ENCODE results near the gene STEAP4.
"Not testable (repeated sequence)": the region's sequence is repeated elsewhere in the genome, so short reads cannot be mapped to it uniquely, and the experiment has no call there.

Gene STEAP4

GRCh38 chr7:88291398-88292173 lies 15.1 kb downstream of the STEAP4 start:
- Histone ChIP-seq H3K27me3 (ENCODE audit: low read depth, low read length) (no peaks in the 10 kb centered on the region), H3K27ac (ENCODE audit: low read length) (no peak overlapping the region), H3K4me3 (ENCODE audit: low read depth in 1 of 2, low read length in 2 of 2) (no peak overlapping the region), H3K4me1 (ENCODE audit: control insufficient read depth in 1 of 2, insufficient read depth in 2 of 2, low read length in 2 of 2) (no peaks in the 10 kb centered on the region), H3K9me3 (ENCODE audit: control insufficient read depth in 1 of 2, low read length in 2 of 2) (no peaks in the 10 kb centered on the region), H3K36me3 (ENCODE audit: control insufficient read depth in 1 of 2, insufficient read depth in 2 of 2, low read length in 2 of 2) (no peaks in the 10 kb centered on the region)

GRCh38 chr7:88290491-88290890 lies 16.2 kb downstream of the STEAP4 start:
- Histone ChIP-seq H3K4me1 (ENCODE audit: control insufficient read depth in 1 of 2, insufficient read depth in 2 of 2, low read length in 2 of 2) (no peaks in the 10 kb centered on the region), H3K27me3 (ENCODE audit: low read depth, low read length) (no peaks in the 10 kb centered on the region), H3K27ac (ENCODE audit: low read length) (no peak overlapping the region), H3K4me3 (ENCODE audit: low read depth in 1 of 2, low read length in 2 of 2) (no peak overlapping the region), H3K36me3 (ENCODE audit: control insufficient read depth in 1 of 2, insufficient read depth in 2 of 2, low read length in 2 of 2) (no peaks in the 10 kb centered on the region), H3K9me3 (ENCODE audit: control insufficient read depth in 1 of 2, low read length in 2 of 2) (no peaks in the 10 kb centered on the region)

- Histone ChIP-seq H3K9me3 (ENCODE audit: control insufficient read depth in 1 of 2, low read length in 2 of 2) (no peaks in the 10 kb centered on the region), H3K4me1 (ENCODE audit: control insufficient read depth in 1 of 2, insufficient read depth in 2 of 2, low read length in 2 of 2) (no peaks in the 10 kb centered on the region), H3K36me3 (ENCODE audit: control insufficient read depth in 1 of 2, insufficient read depth in 2 of 2, low read length in 2 of 2) (no peaks in the 10 kb centered on the region), H3K4me3 (ENCODE audit: low read depth in 1 of 2, low read length in 2 of 2) (no peak overlapping the region), H3K27ac (ENCODE audit: low read length) (no peak overlapping the region), H3K27me3 (ENCODE audit: low read depth, low read length) (no peaks in the 10 kb centered on the region)
Measured at GRCh38 chr7:88289564-88290025, 17.1 kb downstream of the STEAP4 start.

- Histone ChIP-seq H3K4me1 (ENCODE audit: control insufficient read depth in 1 of 2, insufficient read depth in 2 of 2, low read length in 2 of 2) (no peaks in the 10 kb centered on the region), H3K27ac (ENCODE audit: low read length) (no peak overlapping the region), H3K36me3 (ENCODE audit: control insufficient read depth in 1 of 2, insufficient read depth in 2 of 2, low read length in 2 of 2) (no peaks in the 10 kb centered on the region), H3K9me3 (ENCODE audit: control insufficient read depth in 1 of 2, low read length in 2 of 2) (no peaks in the 10 kb centered on the region), H3K27me3 (ENCODE audit: low read depth, low read length) (no peaks in the 10 kb centered on the region), H3K4me3 (ENCODE audit: low read depth in 1 of 2, low read length in 2 of 2) (no peak overlapping the region)
Measured at GRCh38 chr7:88281749-88282148, 24.9 kb downstream of the STEAP4 start.

- Histone ChIP-seq H3K36me3 (ENCODE audit: control insufficient read depth in 1 of 2, insufficient read depth in 2 of 2, low read length in 2 of 2) (no peaks in the 10 kb centered on the region), H3K27me3 (ENCODE audit: low read depth, low read length) (no peaks in the 10 kb centered on the region), H3K4me1 (ENCODE audit: control insufficient read depth in 1 of 2, insufficient read depth in 2 of 2, low read length in 2 of 2) (no peaks in the 10 kb centered on the region), H3K4me3 (ENCODE audit: low read depth in 1 of 2, low read length in 2 of 2) (no peak overlapping the region), H3K27ac (ENCODE audit: low read length) (no peak overlapping the region), H3K9me3 (ENCODE audit: control insufficient read depth in 1 of 2, low read length in 2 of 2) (no peaks in the 10 kb centered on the region)
Measured at GRCh38 chr7:88280801-88281200, 25.9 kb downstream of the STEAP4 start.

GRCh38 chr7:88279323-88279722 lies 27.4 kb downstream of the STEAP4 start:
- H3K4me1 ChIP-seq (ENCODE audit: control insufficient read depth in 1 of 2, insufficient read depth in 2 of 2, low read length in 2 of 2), result no peaks in the 10 kb centered on the region
- no peaks in the 10 kb centered on the region for H3K27me3 ChIP-seq (ENCODE audit: low read depth, low read length)
- H3K9me3 ChIP-seq (ENCODE audit: control insufficient read depth in 1 of 2, low read length in 2 of 2), result no peaks in the 10 kb centered on the region
- no peak overlapping the region for H3K4me3 ChIP-seq (ENCODE audit: low read depth in 1 of 2, low read length in 2 of 2)
- H3K36me3 ChIP-seq (ENCODE audit: control insufficient read depth in 1 of 2, insufficient read depth in 2 of 2, low read length in 2 of 2), result no peaks in the 10 kb centered on the region
- H3K27ac ChIP-seq (ENCODE audit: low read length), result no peak overlapping the region

- Histone ChIP-seq H3K36me3 (ENCODE audit: control insufficient read depth in 1 of 2, insufficient read depth in 2 of 2, low read length in 2 of 2) (no peaks in the 10 kb centered on the region), H3K27ac (ENCODE audit: low read length) (no peak overlapping the region), H3K9me3 (ENCODE audit: control insufficient read depth in 1 of 2, low read length in 2 of 2) (no peaks in the 10 kb centered on the region), H3K4me1 (ENCODE audit: control insufficient read depth in 1 of 2, insufficient read depth in 2 of 2, low read length in 2 of 2) (no peaks in the 10 kb centered on the region), H3K4me3 (ENCODE audit: low read depth in 1 of 2, low read length in 2 of 2) (no peak overlapping the region), H3K27me3 (ENCODE audit: low read depth, low read length) (no peaks in the 10 kb centered on the region)
Measured at GRCh38 chr7:88278881-88279280, 27.8 kb downstream of the STEAP4 start.

- no peak overlapping the region for H3K4me3 ChIP-seq (ENCODE audit: low read depth in 1 of 2, low read length in 2 of 2)
- H3K4me1 ChIP-seq (ENCODE audit: control insufficient read depth in 1 of 2, insufficient read depth in 2 of 2, low read length in 2 of 2), result no peaks in the 10 kb centered on the region
- no peaks in the 10 kb centered on the region for H3K27me3 ChIP-seq (ENCODE audit: low read depth, low read length)
- no peaks in the 10 kb centered on the region for H3K36me3 ChIP-seq (ENCODE audit: control insufficient read depth in 1 of 2, insufficient read depth in 2 of 2, low read length in 2 of 2)
- no peaks in the 10 kb centered on the region for H3K9me3 ChIP-seq (ENCODE audit: control insufficient read depth in 1 of 2, low read length in 2 of 2)
- no peak overlapping the region for H3K27ac ChIP-seq (ENCODE audit: low read length)
Measured at GRCh38 chr7:88276605-88277153, 30.0 kb downstream of the STEAP4 start.

- H3K27me3 ChIP-seq (ENCODE audit: low read depth, low read length); H3K4me3 ChIP-seq (ENCODE audit: low read depth in 1 of 2, low read length in 2 of 2); H3K4me1 ChIP-seq (ENCODE audit: control insufficient read depth in 1 of 2, insufficient read depth in 2 of 2, low read length in 2 of 2); H3K27ac ChIP-seq (ENCODE audit: low read length); H3K36me3 ChIP-seq (ENCODE audit: control insufficient read depth in 1 of 2, insufficient read depth in 2 of 2, low read length in 2 of 2); H3K9me3 ChIP-seq (ENCODE audit: control insufficient read depth in 1 of 2, low read length in 2 of 2): not testable (repeated sequence)
Measured at GRCh38 chr7:88274856-88275255, 31.8 kb downstream of the STEAP4 start.

GRCh38 chr7:88269586-88269985 lies 37.1 kb downstream of the STEAP4 start:
- Histone ChIP-seq H3K27ac (ENCODE audit: low read length) (no peak overlapping the region), H3K9me3 (ENCODE audit: control insufficient read depth in 1 of 2, low read length in 2 of 2) (no peaks in the 10 kb centered on the region), H3K4me1 (ENCODE audit: control insufficient read depth in 1 of 2, insufficient read depth in 2 of 2, low read length in 2 of 2) (no peaks in the 10 kb centered on the region)

GRCh38 chr7:88268858-88269257 lies 37.8 kb downstream of the STEAP4 start:
- Histone ChIP-seq H3K9me3 (ENCODE audit: control insufficient read depth in 1 of 2, low read length in 2 of 2) (no peaks in the 10 kb centered on the region), H3K27ac (ENCODE audit: low read length) (no peak overlapping the region), H3K4me1 (ENCODE audit: control insufficient read depth in 1 of 2, insufficient read depth in 2 of 2, low read length in 2 of 2) (no peaks in the 10 kb centered on the region), H3K4me3 (ENCODE audit: low read depth in 1 of 2, low read length in 2 of 2) (no peak overlapping the region), H3K36me3 (ENCODE audit: control insufficient read depth in 1 of 2, insufficient read depth in 2 of 2, low read length in 2 of 2) (no peaks in the 10 kb centered on the region), H3K27me3 (ENCODE audit: low read depth, low read length) (no peaks in the 10 kb centered on the region)

More at GRCh38 chr7:88269586-88269985, 37.1 kb downstream of the STEAP4 start:
- H3K36me3 ChIP-seq (ENCODE audit: control insufficient read depth in 1 of 2, insufficient read depth in 2 of 2, low read length in 2 of 2), result no peaks in the 10 kb centered on the region
- no peak overlapping the region for H3K4me3 ChIP-seq (ENCODE audit: low read depth in 1 of 2, low read length in 2 of 2)
- H3K27me3 ChIP-seq (ENCODE audit: low read depth, low read length), result no peaks in the 10 kb centered on the region

- Histone ChIP-seq H3K27ac (ENCODE audit: low read length) (no peak overlapping the region), H3K9me3 (ENCODE audit: control insufficient read depth in 1 of 2, low read length in 2 of 2) (no peaks in the 10 kb centered on the region), H3K27me3 (ENCODE audit: low read depth, low read length) (no peaks in the 10 kb centered on the region), H3K36me3 (ENCODE audit: control insufficient read depth in 1 of 2, insufficient read depth in 2 of 2, low read length in 2 of 2) (no peaks in the 10 kb centered on the region), H3K4me1 (ENCODE audit: control insufficient read depth in 1 of 2, insufficient read depth in 2 of 2, low read length in 2 of 2) (no peaks in the 10 kb centered on the region), H3K4me3 (ENCODE audit: low read depth in 1 of 2, low read length in 2 of 2) (no peak overlapping the region)
Measured at GRCh38 chr7:88268051-88268450, 38.6 kb downstream of the STEAP4 start.

Measured in muscle layer of duodenum (tissue), 2 donors.